B cell (primary cell): ENCODE measurements around the gene RUBCNL.

Experiments
- CTCF ChIP-seq: fragments of 200-600 bp; IDR thresholded peaks from one replicate; pipeline ENCODE4 v1.8.0; 2022; ENCODE audit warnings: antibody characterized with exemption, mild to moderate bottlenecking
- EZH2 ChIP-seq: IDR thresholded peaks from 2 replicates; pipeline ENCODE4 v1.6.1; 2012; ENCODE audit warnings: borderline replicate concordance, low read depth, mild to moderate bottlenecking, moderate library complexity, low read length; ENCODE audit not compliant: insufficient read depth, poor library complexity, severe bottlenecking

- TF ChIP-seq CTCF (no peak), EZH2 (no peak)
Observed at GRCh38 chr13:46396341-46396740, 9.3 kb upstream of the RUBCNL start.
